Mucosa of descending colon (tissue), 3 donors: Measurements from ENCODE around the gene STAB1. TPM values are rescaled to one million over a fixed set of nuclear protein-coding genes. Genes with fewer than 3 reads are reported as not detected.
A peak's percentile ranks its signal among the peaks of the same experiment; 100 is the strongest.

Experiments
- ATAC-seq: fragments of 200-7000 bp; cut with Tn5 transposase; one replicate; pipeline ENCODE4 v1.9.1; 2020; ENCODE audit warnings: mild to moderate bottlenecking, moderate library complexity
- DNase-seq, 3 donors: peaks; one replicate each; pipeline ENCODE4 v3.0.0-alpha.2; 2020
- H3K36me3 ChIP-seq: fragments of 200-600 bp; one replicate; pipeline ENCODE4 v1.8.0; 2021; ENCODE audit warnings: low read depth, mild to moderate bottlenecking
- H3K4me1 ChIP-seq: fragments of 200-600 bp; one replicate; pipeline ENCODE4 v1.8.0; 2021; ENCODE audit warnings: low read depth, mild to moderate bottlenecking
- H3K4me3 ChIP-seq: fragments of 200-600 bp; one replicate; pipeline ENCODE4 v1.8.0; 2021; ENCODE audit warnings: mild to moderate bottlenecking
- H3K9me3 ChIP-seq: fragments of 200-600 bp; one replicate; pipeline ENCODE4 v1.8.0; 2021; ENCODE audit warnings: mild to moderate bottlenecking
- intact Hi-C, 2 donors: fragments of 100-400 bp; cut with DNase I in 1 of 2; cut with micrococcal nuclease in 1 of 2; formaldehyde crosslinking; loops; one replicate each; pipeline versions ENCODE4 v1.11.0 to v1.11.1; 2022; cut with DNase I, micrococcal nuclease
- total RNA-seq, 3 donors: library from RNA; stranded (reverse); fragmentation: NEBNext Ultra II Directional in 2 of 3; extraction: Animal tissue kit (Norgen Biotek cat#: 25700) in 2 of 3; gene quantifications; one replicate each; pipeline versions ENCODE4 v1.2.1 to v1.2.4, GENCODE V29; 2021 to 2023
- TF ChIP-seq, protein P1 (sequence below): fragments of 200-600 bp; IDR thresholded peaks from one replicate; pipeline ENCODE4 v1.8.0; 2022; ENCODE audit warnings: antibody characterized with exemption, mild to moderate bottlenecking
- donor health status: DM: no; HTN: no; CAD: no; lungs with moderate emphysema.
- donor health status: DM: no; HTN: no; CAD: no.
- donor health status: DM: no; HTN: yes; CAD: no.

The STAB1 gene
- total RNA-seq, 3 donors from 2014 or later: 51.7 to 187 (median 145) TPM

DNA sequence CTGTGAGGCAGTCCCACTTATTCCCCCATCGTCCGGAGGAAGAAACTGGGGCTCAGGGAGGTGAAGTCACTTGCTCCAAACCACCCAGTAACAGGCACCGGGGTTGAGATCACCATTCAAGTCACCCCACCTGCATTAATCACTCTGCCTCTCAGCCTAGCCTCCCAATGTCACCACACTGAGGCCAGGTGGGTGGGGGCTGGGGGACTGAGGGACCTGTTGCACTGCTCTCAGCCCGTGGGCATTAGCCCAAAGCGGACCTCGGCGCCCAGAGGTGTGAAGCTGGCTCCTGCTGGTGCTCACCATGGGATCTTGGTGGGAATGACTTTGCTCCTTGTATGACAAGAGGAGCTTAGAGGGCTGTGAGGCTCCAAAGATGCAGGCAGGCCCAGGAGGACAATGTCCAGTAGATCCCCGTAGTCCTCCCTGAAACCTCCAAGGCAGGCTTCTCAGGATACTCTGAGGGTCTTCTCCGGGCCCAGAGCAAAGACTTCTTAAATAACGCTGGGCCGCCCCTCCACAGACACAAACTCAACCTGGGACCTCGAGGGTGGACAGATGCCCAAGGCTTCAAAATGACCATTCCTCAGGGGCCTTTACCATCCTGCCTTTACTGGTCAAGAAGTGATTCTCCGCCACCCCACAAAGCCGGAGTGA, 36.9 kb downstream of the STAB1 start:
- DNase-seq (peak in 1 of 3 donors; percentile 30), ATAC-seq (no peak)
- Histone ChIP-seq H3K9me3 (no peaks in the 10 kb centered on the region), H3K4me1 (peaks cover 12% of the 10 kb centered on the region), H3K4me3 (no peak overlapping the region), H3K36me3 (no peaks in the 10 kb centered on the region)
- TF ChIP-seq, protein P1, sequence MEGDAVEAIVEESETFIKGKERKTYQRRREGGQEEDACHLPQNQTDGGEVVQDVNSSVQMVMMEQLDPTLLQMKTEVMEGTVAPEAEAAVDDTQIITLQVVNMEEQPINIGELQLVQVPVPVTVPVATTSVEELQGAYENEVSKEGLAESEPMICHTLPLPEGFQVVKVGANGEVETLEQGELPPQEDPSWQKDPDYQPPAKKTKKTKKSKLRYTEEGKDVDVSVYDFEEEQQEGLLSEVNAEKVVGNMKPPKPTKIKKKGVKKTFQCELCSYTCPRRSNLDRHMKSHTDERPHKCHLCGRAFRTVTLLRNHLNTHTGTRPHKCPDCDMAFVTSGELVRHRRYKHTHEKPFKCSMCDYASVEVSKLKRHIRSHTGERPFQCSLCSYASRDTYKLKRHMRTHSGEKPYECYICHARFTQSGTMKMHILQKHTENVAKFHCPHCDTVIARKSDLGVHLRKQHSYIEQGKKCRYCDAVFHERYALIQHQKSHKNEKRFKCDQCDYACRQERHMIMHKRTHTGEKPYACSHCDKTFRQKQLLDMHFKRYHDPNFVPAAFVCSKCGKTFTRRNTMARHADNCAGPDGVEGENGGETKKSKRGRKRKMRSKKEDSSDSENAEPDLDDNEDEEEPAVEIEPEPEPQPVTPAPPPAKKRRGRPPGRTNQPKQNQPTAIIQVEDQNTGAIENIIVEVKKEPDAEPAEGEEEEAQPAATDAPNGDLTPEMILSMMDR: no peak
- intact Hi-C loops: no loop called here

DNA sequence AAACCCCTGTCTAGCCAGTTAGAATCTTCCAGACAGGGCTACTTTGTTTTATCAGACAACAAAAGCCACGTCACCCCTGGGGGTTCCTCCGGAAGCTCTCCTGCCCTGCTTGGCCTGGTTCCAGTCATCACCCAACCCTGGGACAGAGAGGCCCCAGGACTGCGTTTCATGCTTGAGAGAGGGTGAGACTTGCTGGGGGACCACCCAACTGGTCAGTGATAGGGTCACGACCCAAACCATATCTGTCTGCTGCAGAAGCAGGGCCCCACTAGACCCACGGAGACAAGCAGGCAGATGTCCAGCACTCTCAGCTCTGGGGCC, 37.3 kb downstream of the STAB1 start:
- Histone ChIP-seq H3K9me3 (no peaks in the 10 kb centered on the region), H3K36me3 (no peaks in the 10 kb centered on the region), H3K4me1 (peaks cover 16% of the 10 kb centered on the region), H3K4me3 (no peak overlapping the region)
- intact Hi-C loops: no loop called here
- TF ChIP-seq, protein P1: no peak
- ATAC-seq (no peak), DNase-seq (peak in 2 of 3 donors; percentile 33 to 53)

DNA sequence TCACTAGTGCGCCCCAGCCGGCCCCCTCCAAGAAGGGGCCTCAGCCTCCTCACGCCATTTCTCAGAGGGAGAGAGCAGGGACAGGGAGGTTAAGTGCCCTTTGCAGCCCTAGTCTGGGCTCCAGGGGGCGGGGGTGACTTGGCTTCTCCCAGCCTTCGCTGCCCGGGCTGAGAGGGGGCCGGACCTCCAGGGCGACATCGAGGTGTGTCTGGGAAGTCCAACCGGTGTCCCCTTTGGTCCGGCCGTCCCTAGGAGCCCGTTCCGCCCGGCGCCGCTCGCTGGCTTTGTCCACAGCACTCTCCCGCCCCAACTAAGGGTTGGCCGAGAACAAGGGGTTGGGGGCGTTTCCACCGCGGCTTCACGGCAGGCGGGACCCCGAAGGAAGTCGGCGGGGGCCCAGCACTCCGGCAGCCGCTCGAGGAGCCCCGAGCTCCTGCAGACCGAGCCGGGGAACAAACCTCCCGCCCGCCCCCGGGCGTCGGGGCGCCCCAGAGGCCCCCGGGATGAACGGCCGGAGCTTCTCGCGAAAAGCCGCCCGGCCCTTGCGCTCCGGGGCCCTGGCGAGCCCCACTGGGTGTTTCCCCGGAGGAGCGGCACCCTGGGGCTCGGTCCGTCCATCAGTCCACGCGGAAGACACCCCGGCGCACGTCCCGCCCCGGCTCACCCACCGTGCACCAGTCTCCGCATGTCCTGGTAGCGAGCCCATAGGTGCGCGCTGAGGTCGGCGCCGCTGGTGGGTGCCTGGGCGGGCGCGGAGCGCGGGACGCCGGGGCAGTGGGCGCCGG, 37.9 kb downstream of the STAB1 start:
- Histone ChIP-seq H3K36me3 (no peaks in the 10 kb centered on the region), H3K9me3 (no peaks in the 10 kb centered on the region), H3K4me3 (peak overlapping the region; percentile 26), H3K4me1 (peaks cover 21% of the 10 kb centered on the region)
- DNase-seq (peak; percentile 25 to 62 (median 60)), ATAC-seq (no peak)
- intact Hi-C loops: no loop called here
- TF ChIP-seq, protein P1: no peak

DNA sequence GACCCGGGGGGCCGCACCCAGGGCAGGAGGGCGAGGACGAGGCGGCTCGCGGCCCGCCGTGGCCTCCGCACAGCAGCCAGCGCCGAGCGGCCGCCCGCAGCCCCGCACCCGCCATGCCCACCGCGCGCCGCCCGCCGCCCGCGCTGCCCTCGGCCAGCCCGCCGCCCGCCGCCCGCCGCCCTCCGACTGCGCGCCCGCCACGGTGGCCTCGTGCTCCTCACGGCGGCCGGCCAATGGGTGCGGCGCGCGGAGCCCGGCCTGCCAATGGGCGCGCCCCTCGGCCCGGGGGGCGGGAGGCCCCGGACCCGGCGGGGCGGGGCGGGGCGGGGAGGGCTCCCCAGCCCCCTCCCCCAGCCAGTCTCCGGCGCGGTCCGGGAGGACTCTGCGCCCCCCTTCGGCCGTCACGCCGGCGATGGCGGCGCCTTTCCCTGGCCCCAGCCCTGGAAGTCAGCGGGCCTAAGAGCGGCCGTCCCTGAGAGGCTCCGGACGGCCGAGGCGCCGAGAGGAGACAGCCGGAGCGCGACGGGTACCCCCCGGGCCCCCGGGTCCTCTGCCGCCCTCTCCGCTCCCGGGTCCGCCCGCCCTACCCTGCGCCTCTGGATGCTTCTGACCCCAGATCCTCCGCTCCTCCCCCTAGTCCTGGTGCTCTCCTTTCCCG, 38.6 kb downstream of the STAB1 start, which contains the start of gene NT5DC2:
Gene NT5DC2, minus strand, starts transcription at position 235 of the 658 bp plus-strand sequence. Its CDS starts 120 bp downstream, at position 115.
- no peaks in the 10 kb centered on the region for H3K36me3 ChIP-seq
- peak; percentile 37 for ATAC-seq
- H3K9me3 ChIP-seq: no peaks in the 10 kb centered on the region
- peak within 1 kb of the TSS; percentile 26 for H3K4me3 ChIP-seq
- H3K4me1 ChIP-seq: peaks cover 29% of the 10 kb centered on the region
- peak; percentile 62 to 80 (median 62) for DNase-seq
- TF ChIP-seq, protein P1: no peak
- intact Hi-C loops: no loop called here

DNA sequence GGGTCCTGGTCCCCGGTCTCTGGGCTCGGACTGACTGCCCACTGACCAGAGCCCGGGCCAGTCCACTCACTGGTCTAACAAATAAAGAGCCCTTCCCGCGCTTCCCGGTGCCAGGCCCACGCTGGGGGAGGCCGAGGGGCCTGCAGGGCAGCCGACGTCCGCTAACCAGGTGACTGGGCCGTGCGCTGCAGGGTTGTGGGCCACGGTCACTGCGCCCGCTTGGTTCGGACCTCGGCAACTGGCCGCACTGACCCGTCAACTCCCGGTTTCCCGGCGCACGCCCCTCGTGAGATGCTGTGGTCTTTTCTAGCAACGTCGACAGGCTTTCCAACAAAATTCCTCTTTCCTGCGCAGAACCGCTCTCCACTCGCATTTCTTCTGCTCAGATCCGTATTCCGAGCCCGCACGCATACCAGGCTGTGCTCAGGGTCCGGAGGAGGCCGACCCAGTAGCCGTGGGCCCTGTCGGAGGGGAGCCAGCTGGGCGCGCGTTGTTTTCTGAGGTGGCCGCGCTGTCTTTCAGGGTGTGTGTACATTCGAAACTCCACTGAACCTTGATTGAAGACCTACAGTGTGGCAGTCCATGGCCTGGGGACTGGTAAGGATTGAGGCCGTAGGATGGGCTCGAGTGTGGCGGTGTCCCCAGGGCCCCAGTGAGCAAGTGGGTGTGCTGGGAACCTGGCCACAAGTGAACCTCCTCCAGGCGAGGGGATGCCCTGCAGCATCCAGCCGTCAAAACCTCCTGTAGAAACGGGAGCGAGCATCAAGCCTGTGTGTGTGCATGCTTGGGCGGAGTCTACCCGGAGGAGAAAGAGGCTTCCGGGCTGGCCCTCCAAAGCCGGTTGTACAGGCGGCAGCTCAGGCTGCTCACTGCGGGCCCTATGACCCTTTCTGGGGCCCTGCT, 39.4 kb downstream of the STAB1 start:
- no peaks in the 10 kb centered on the region for H3K9me3 ChIP-seq
- H3K4me1 ChIP-seq: peaks cover 31% of the 10 kb centered on the region
- ATAC-seq: no peak
- peak overlapping the region; percentile 9 for H3K4me3 ChIP-seq
- intact Hi-C loops: no loop called here
- no peaks in the 10 kb centered on the region for H3K36me3 ChIP-seq
- peak; percentile 25 to 59 (median 49) for DNase-seq
- TF ChIP-seq, protein P1: no peak
